Duodenal mucosa (tissue), 2 donors: ENCODE data around the gene C5orf47.

Experiments
- H3K27ac ChIP-seq: one replicate; pipeline ENCODE4 v1.7.0; 2013; ENCODE audit warnings: low read depth, low read length
- H3K27me3 ChIP-seq, 2 donors: one replicate each; pipeline ENCODE4 v1.7.0; 2013; ENCODE audit warnings: low read length in 2 of 2, control low read depth in 1 of 2; ENCODE audit not compliant: insufficient read depth in 2 of 2, control insufficient read depth in 1 of 2
- H3K36me3 ChIP-seq, 2 donors: one replicate each; pipeline ENCODE4 v1.7.0; 2013; ENCODE audit warnings: low read length in 2 of 2, control low read depth in 1 of 2; ENCODE audit not compliant: insufficient read depth in 2 of 2, control insufficient read depth in 1 of 2
- H3K4me1 ChIP-seq, 2 donors: one replicate each; pipeline ENCODE4 v1.7.0; 2013; ENCODE audit warnings: low read length in 2 of 2, control low read depth in 1 of 2; ENCODE audit not compliant: insufficient read depth in 2 of 2, control insufficient read depth in 1 of 2
- H3K4me3 ChIP-seq, 2 donors: one replicate each; pipeline ENCODE4 v1.7.0; 2013; ENCODE audit warnings: low read length in 2 of 2, low read depth in 1 of 2
- H3K9ac ChIP-seq, 2 donors: one replicate each; pipeline ENCODE4 v1.7.0; 2013; ENCODE audit warnings: low read length in 2 of 2, low read depth in 1 of 2
- H3K9me3 ChIP-seq, 2 donors: one replicate each; pipeline ENCODE4 v1.7.0; 2013; ENCODE audit warnings: low read length in 2 of 2, control low read depth in 1 of 2; ENCODE audit not compliant: control insufficient read depth in 1 of 2

Gene C5orf47

DNA sequence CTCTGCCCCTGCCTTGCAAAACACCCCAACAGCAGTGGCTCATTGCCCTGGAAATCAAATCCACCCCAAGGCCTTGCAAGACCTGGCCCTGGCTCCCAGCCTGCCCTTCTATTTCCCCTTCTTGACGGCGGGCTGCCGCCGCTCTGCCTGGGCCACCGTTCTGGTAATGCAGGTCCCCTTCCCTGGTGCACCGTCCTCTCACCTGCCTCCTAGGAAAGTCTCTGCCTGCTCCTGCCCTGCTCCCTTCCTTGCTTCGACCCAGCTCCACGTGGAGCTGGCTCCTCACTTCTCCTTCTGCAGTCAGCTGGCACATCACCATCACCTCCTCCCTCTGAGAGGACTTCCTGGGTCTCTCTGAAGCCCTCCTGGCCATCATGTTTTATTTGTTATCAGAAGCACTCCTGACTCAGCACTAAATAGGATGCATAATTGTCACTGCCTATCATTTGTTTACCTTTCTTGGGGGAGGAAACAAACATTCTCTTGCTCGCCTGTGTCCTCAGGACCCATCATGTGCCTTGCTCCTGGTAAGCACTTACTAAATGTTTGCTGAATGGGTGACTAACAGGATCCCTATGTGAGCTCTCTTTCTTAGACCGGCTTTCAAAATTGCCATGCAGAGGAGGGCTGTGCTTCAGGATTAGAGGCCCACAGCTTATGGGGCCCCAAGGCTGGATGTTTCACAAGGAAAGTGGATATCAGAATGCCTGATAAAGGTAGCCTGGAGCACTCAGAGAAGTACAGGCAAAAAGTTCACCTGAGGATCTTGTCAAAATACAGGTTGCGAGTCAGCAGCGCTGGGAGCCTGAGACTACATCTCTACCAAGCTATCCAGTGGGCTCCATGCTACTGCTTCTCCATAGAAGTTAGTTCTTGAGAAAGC is 19.6 kb upstream of the C5orf47 start:
- no peaks in the 10 kb centered on the region for H3K27me3 ChIP-seq
- no peak overlapping the region for H3K9ac ChIP-seq
- no peak overlapping the region for H3K27ac ChIP-seq
- no peaks in the 10 kb centered on the region for H3K9me3 ChIP-seq
- no peak overlapping the region for H3K4me3 ChIP-seq
- H3K36me3 ChIP-seq, result no peaks in the 10 kb centered on the region
- peaks cover 8 to 11% of the 10 kb centered on the region in 2 donors for H3K4me1 ChIP-seq

DNA sequence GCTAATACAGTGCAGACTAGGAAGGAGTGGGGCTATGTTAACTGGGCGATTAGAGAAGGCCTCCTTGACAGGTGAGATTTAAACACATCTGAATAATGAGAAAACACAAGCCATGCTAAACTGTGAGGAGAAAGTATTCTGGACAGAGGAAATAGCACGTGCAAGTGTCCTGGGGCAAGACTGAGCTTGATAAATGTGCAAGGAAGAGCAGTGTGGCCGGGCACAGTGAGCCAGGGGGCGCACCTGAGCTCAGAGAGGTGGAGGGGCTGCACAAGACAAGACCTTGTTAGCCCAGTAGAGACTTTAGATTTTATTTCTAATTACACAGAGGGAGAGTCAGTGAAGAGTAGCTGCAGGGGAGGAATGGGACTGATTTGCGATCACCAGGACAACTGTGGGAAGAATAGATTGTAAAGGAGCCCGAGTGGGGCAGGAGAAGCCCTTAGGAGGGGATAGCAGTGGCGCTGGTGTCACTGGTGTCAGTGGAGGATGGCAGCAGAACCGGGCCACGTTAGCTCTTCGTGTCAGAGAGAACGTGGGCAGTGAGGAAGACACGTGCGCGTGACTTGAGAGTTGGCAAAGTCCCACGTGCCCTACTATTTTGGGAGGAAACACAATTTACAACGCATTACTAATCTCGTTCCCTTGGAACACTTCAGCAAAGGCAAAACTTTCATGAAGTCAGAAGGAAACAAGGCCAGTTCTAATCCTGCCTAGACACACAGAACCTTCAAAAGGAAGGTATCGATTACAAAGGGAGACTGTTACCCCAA is 17.9 kb upstream of the C5orf47 start:
- no peak overlapping the region for H3K27ac ChIP-seq
- H3K9me3 ChIP-seq, result no peaks in the 10 kb centered on the region
- H3K36me3 ChIP-seq, result no peaks in the 10 kb centered on the region
- H3K4me1 ChIP-seq, result peaks cover 8 to 16% of the 10 kb centered on the region in 2 donors
- H3K27me3 ChIP-seq, result no peaks in the 10 kb centered on the region
- no peak overlapping the region for H3K9ac ChIP-seq
- no peak overlapping the region for H3K4me3 ChIP-seq

DNA sequence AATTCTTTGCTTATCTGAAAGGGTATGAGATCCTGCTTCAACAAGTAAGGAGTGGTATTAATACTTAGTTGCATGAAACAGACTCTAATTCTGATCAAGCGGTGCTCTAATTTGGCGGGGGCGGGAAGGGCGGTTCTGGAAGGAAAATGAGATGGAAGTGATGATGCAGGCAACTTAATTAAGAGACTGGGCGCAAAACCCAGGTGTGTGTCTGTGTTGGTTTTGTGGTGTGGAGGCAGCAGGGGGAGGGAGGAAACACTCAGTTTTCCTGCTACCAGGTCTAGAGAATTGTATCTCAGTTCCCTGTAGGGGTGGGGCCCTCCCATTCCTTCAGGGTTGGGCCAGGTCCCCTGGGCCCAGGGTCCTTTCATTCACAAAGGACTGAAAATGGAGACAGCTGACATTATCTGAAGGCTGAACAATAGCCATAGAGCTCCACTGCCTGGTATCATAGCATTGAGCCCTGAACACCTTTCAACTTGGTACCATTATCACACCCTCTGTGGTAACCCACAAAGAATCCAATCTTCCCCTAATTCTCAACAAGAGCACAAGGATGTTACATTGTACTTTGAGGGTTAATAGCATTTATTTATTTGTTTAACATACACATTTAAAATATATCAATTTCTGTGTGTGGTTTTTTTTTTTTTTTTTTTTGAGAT is 17.2 kb upstream of the C5orf47 start:
- no peak overlapping the region for H3K27ac ChIP-seq
- peaks cover 8 to 16% of the 10 kb centered on the region in 2 donors for H3K4me1 ChIP-seq
- H3K27me3 ChIP-seq, result no peaks in the 10 kb centered on the region
- H3K9ac ChIP-seq, result no peak overlapping the region
- no peaks in the 10 kb centered on the region for H3K36me3 ChIP-seq
- no peak overlapping the region for H3K4me3 ChIP-seq
- H3K9me3 ChIP-seq, result no peaks in the 10 kb centered on the region

GRCh38 chr5:173972607-173972924 is 16.4 kb upstream of the C5orf47 start:
- Histone ChIP-seq H3K4me1 (peaks cover 8 to 16% of the 10 kb centered on the region in 2 donors), H3K9ac (peak overlapping the region; percentile 20 to 64), H3K4me3 (peak overlapping the region; percentile 69 to 90), H3K9me3 (no peaks in the 10 kb centered on the region), H3K36me3 (no peaks in the 10 kb centered on the region), H3K27ac (no peak overlapping the region), H3K27me3 (no peaks in the 10 kb centered on the region)

- Histone ChIP-seq H3K4me3 (peak overlapping the region; percentile 69 to 90), H3K9ac (peak overlapping the region; percentile 64 to 65), H3K4me1 (peaks cover 8 to 16% of the 10 kb centered on the region in 2 donors), H3K9me3 (no peaks in the 10 kb centered on the region), H3K27ac (no peak overlapping the region), H3K36me3 (no peaks in the 10 kb centered on the region), H3K27me3 (no peaks in the 10 kb centered on the region)
Measured at GRCh38 chr5:173972925-173973615, 15.9 kb upstream of the C5orf47 start.

GRCh38 chr5:173973616-173973969 is 15.4 kb upstream of the C5orf47 start:
- no peaks in the 10 kb centered on the region for H3K9me3 ChIP-seq
- peak overlapping the region; percentile 64 to 65 for H3K9ac ChIP-seq
- H3K27me3 ChIP-seq, result no peaks in the 10 kb centered on the region
- H3K4me1 ChIP-seq, result peaks cover 8 to 16% of the 10 kb centered on the region in 2 donors
- H3K27ac ChIP-seq, result no peak overlapping the region
- peak overlapping the region; percentile 69 to 90 for H3K4me3 ChIP-seq
- H3K36me3 ChIP-seq, result no peaks in the 10 kb centered on the region

GRCh38 chr5:173974688-173975239 is 14.2 kb upstream of the C5orf47 start:
- Histone ChIP-seq H3K27ac (no peak overlapping the region), H3K4me1 (peaks cover 8 to 16% of the 10 kb centered on the region in 2 donors), H3K4me3 (no peak overlapping the region), H3K27me3 (no peaks in the 10 kb centered on the region), H3K9ac (no peak overlapping the region), H3K9me3 (no peaks in the 10 kb centered on the region), H3K36me3 (no peaks in the 10 kb centered on the region)

- no peak overlapping the region for H3K9ac ChIP-seq
- H3K4me3 ChIP-seq, result no peak overlapping the region
- peaks cover 3 to 7% of the 10 kb centered on the region in 2 donors for H3K27me3 ChIP-seq
- H3K27ac ChIP-seq, result no peak overlapping the region
- no peaks in the 10 kb centered on the region for H3K9me3 ChIP-seq
- H3K4me1 ChIP-seq, result no peaks in the 10 kb centered on the region
- H3K36me3 ChIP-seq, result no peaks in the 10 kb centered on the region
Measured at GRCh38 chr5:173981185-173981761, 7.7 kb upstream of the C5orf47 start.

GRCh38 chr5:173984218-173984617 is 4.8 kb upstream of the C5orf47 start:
- H3K27ac ChIP-seq, result no peak overlapping the region
- no peak overlapping the region for H3K4me3 ChIP-seq
- no peaks in the 10 kb centered on the region for H3K9me3 ChIP-seq
- H3K4me1 ChIP-seq, result no peaks in the 10 kb centered on the region
- no peaks in the 10 kb centered on the region for H3K36me3 ChIP-seq
- H3K9ac ChIP-seq, result no peak overlapping the region
- peaks cover 3 to 7% of the 10 kb centered on the region in 2 donors for H3K27me3 ChIP-seq
